Fibroblast of skin of right quadriceps (primary cell): Measurements from ENCODE around the gene SHROOM3.
"Not testable (repeated sequence)": the region's sequence is repeated elsewhere in the genome, so short reads cannot be mapped to it uniquely, and the experiment has no call there.

Experiments used
- DNase-seq: peaks from one replicate; pipeline ENCODE4 v3.0.0-alpha.2; 2013

SHROOM3 gene

GRCh38 chr4:76600447-76600846 lies 165.4 kb downstream of the SHROOM3 start:
- no peak for DNase-seq

- DNase-seq: peak; percentile 61
These were observed 166.8 kb downstream of the SHROOM3 start for GRCh38 chr4:76601791-76602190.

GRCh38 chr4:76605099-76605563 lies 170.1 kb downstream of the SHROOM3 start:
- peak; percentile 94 for DNase-seq

- DNase-seq: peak; percentile 69
These were observed 171.7 kb downstream of the SHROOM3 start for GRCh38 chr4:76606645-76607265.

- DNase-seq: peak; percentile 87
These were observed 172.3 kb downstream of the SHROOM3 start for GRCh38 chr4:76607266-76607799.

- no peak for DNase-seq
These were observed 172.8 kb downstream of the SHROOM3 start for GRCh38 chr4:76607846-76608245.

GRCh38 chr4:76608549-76608948 lies 173.5 kb downstream of the SHROOM3 start:
- DNase-seq: not testable (repeated sequence)

- DNase-seq: peak; percentile 38
These were observed 175.9 kb downstream of the SHROOM3 start for GRCh38 chr4:76610751-76611547.

- DNase-seq: no peak
These were observed 176.7 kb downstream of the SHROOM3 start for GRCh38 chr4:76611616-76612207.

- peak; percentile 73 for DNase-seq
These were observed 179.6 kb downstream of the SHROOM3 start for GRCh38 chr4:76614589-76614988.

GRCh38 chr4:76615999-76616398 lies 181.0 kb downstream of the SHROOM3 start:
- DNase-seq: no peak

GRCh38 chr4:76616526-76616925 lies 181.5 kb downstream of the SHROOM3 start:
- DNase-seq: no peak

GRCh38 chr4:76620723-76621468 lies 185.9 kb downstream of the SHROOM3 start:
- DNase-seq: no peak

- DNase-seq: no peak
These were observed 187.1 kb downstream of the SHROOM3 start for GRCh38 chr4:76622126-76622525.

GRCh38 chr4:76622717-76623116 lies 187.7 kb downstream of the SHROOM3 start:
- no peak for DNase-seq

GRCh38 chr4:76623217-76624045 lies 188.4 kb downstream of the SHROOM3 start:
- peak; percentile 40 for DNase-seq

GRCh38 chr4:76624241-76624681 lies 189.2 kb downstream of the SHROOM3 start:
- peak; percentile 97 for DNase-seq

GRCh38 chr4:76624931-76625715 lies 190.1 kb downstream of the SHROOM3 start:
- no peak for DNase-seq

GRCh38 chr4:76626686-76627465 lies 191.8 kb downstream of the SHROOM3 start:
- DNase-seq: no peak

GRCh38 chr4:76628251-76628650 lies 193.2 kb downstream of the SHROOM3 start:
- DNase-seq: no peak
